OCI-LY1 (cell line): ENCODE measurements around the gene PADI6.
"Not testable (repeated sequence)": the region's sequence is repeated elsewhere in the genome, so short reads cannot be mapped to it uniquely, and the experiment has no call there.

ENCODE experiments used
- H2AFZ ChIP-seq: fragments of 200-600 bp; sonication (generic), shearing (Covaris generic); 2 replicates; pipeline ENCODE4 v1.6.0; 2014; ENCODE audit warnings: antibody characterized with exemption, mild to moderate bottlenecking, low read length
- H3F3A ChIP-seq: fragments of 200-600 bp; sonication (generic), shearing (Covaris generic); 2 replicates; pipeline ENCODE4 v1.6.0; 2014; ENCODE audit warnings: mild to moderate bottlenecking, antibody characterized with exemption, low read length, moderate library complexity; ENCODE audit not compliant: insufficient read depth
- H3K27ac ChIP-seq: fragments of 200-600 bp; sonication (generic); 2 replicates; pipeline ENCODE4 v1.5.1; 2014; ENCODE audit warnings: low read length, mixed run types, mild to moderate bottlenecking, low read depth; ENCODE audit not compliant: poor library complexity, severe bottlenecking
- H3K27me3 ChIP-seq: fragments of 200-600 bp; sonication (generic); 2 replicates; pipeline ENCODE4 v1.6.0; 2014; ENCODE audit warnings: antibody characterized with exemption, mild to moderate bottlenecking, low read length, moderate library complexity; ENCODE audit not compliant: insufficient read depth
- H3K36me3 ChIP-seq: fragments of 200-600 bp; sonication (generic); 2 replicates; pipeline ENCODE4 v1.6.1; 2014; ENCODE audit warnings: mild to moderate bottlenecking, antibody characterized with exemption, low read length, moderate library complexity, mixed read lengths; ENCODE audit not compliant: insufficient read depth
- H3K4me1 ChIP-seq: fragments of 200-600 bp; sonication (generic); 2 replicates; pipeline ENCODE4 v1.5.1; 2014; ENCODE audit warnings: mild to moderate bottlenecking, low read length, moderate library complexity; ENCODE audit not compliant: insufficient read depth, severe bottlenecking
- H3K4me2 ChIP-seq: fragments of 200-600 bp; sonication (generic), shearing (Covaris generic); 2 replicates; pipeline ENCODE4 v1.6.1; 2014; ENCODE audit warnings: low read length
- H3K4me3 ChIP-seq: fragments of 200-600 bp; sonication (generic); 2 replicates; pipeline ENCODE4 v1.5.1; 2014; ENCODE audit warnings: low read length, low read depth, mild to moderate bottlenecking, mixed read lengths; ENCODE audit not compliant: poor library complexity, severe bottlenecking
- H3K79me2 ChIP-seq: fragments of 200-600 bp; shearing (Covaris generic); 2 replicates; pipeline ENCODE4 v1.6.1; 2016; ENCODE audit warnings: mixed run types, low read length, mixed read lengths; ENCODE audit not compliant: insufficient read depth
- H3K9ac ChIP-seq: fragments of 200-600 bp; sonication (generic), shearing (Covaris generic); 2 replicates; pipeline ENCODE4 v1.6.1; 2014; ENCODE audit warnings: mild to moderate bottlenecking, low read length, mixed read lengths
- H3K9me2 ChIP-seq: fragments of 200-600 bp; sonication (generic), shearing (Covaris generic); 2 replicates; pipeline ENCODE4 v1.6.1; 2014; ENCODE audit warnings: low read depth, mild to moderate bottlenecking, low read length, mixed read lengths
- H3K9me3 ChIP-seq: fragments of 200-600 bp; shearing (Covaris generic); 2 replicates; pipeline ENCODE4 v1.6.1; 2014; ENCODE audit warnings: low read length, mixed read lengths
- H4K20me1 ChIP-seq: fragments of 200-600 bp; sonication (generic), shearing (Covaris generic); 2 replicates; pipeline ENCODE4 v1.6.0; 2016; ENCODE audit warnings: mild to moderate bottlenecking, low read length; ENCODE audit not compliant: insufficient read depth
- CTCF ChIP-seq: fragments of 200-600 bp; sonication (generic), shearing (Covaris generic); IDR thresholded peaks from 2 replicates; pipeline ENCODE4 v1.5.1; 2017; ENCODE audit warnings: mild to moderate bottlenecking, antibody characterized with exemption, low read length, moderate library complexity, mixed read lengths
- EZH2 ChIP-seq: fragments of 200-600 bp; sonication (generic), shearing (Covaris generic); IDR thresholded peaks from 2 replicates; pipeline ENCODE4 v1.8.0; 2017; ENCODE audit warnings: borderline replicate concordance, mixed run types, mild to moderate bottlenecking, antibody characterized with exemption, low read length, moderate library complexity, mixed read lengths

The PADI6 gene

GRCh38 chr1:17407786-17408514 lies 36.0 kb downstream of the PADI6 start:
- peaks cover 69% of the 10 kb centered on the region for H3K36me3 ChIP-seq
- H3K4me3 ChIP-seq, H3K4me1 ChIP-seq, H3K9me3 ChIP-seq, H3K9ac ChIP-seq, H3K4me2 ChIP-seq, H3K27me3 ChIP-seq, H3K27ac ChIP-seq, H4K20me1 ChIP-seq, H2AFZ ChIP-seq, H3K9me2 ChIP-seq, H3F3A ChIP-seq, H3K79me2 ChIP-seq: not testable (repeated sequence)

GRCh38 chr1:17409391-17409811 lies 37.4 kb downstream of the PADI6 start:
- TF ChIP-seq CTCF (no peak), EZH2 (no peak)
- Histone ChIP-seq H3K4me1 (no peaks in the 10 kb centered on the region), H3K27me3 (no peaks in the 10 kb centered on the region), H4K20me1 (no peaks in the 10 kb centered on the region), H3K9me2 (no peaks in the 10 kb centered on the region), H3K27ac (no peak overlapping the region), H3K9me3 (no peaks in the 10 kb centered on the region), H3K4me2 (no peak overlapping the region), H3K4me3 (no peak overlapping the region), H3K9ac (no peak overlapping the region), H3K79me2 (no peaks in the 10 kb centered on the region), H3F3A (no peaks in the 10 kb centered on the region), H3K36me3 (peaks cover 84% of the 10 kb centered on the region), H2AFZ (no peak overlapping the region)

- no peaks in the 10 kb centered on the region for H4K20me1 ChIP-seq
- no peaks in the 10 kb centered on the region for H3K9me2 ChIP-seq
- H3K9me3 ChIP-seq, result no peaks in the 10 kb centered on the region
- H3K9ac ChIP-seq, result no peak overlapping the region
- no peaks in the 10 kb centered on the region for H3K79me2 ChIP-seq
- H3K4me1 ChIP-seq, result no peaks in the 10 kb centered on the region
- no peak overlapping the region for H3K4me3 ChIP-seq
- no peaks in the 10 kb centered on the region for H3F3A ChIP-seq
- H2AFZ ChIP-seq, result no peak overlapping the region
- H3K4me2 ChIP-seq, result no peak overlapping the region
- H3K36me3 ChIP-seq, result peaks cover 99% of the 10 kb centered on the region
- TF ChIP-seq EZH2, result no peak
- no peak for TF ChIP-seq CTCF
- no peak overlapping the region for H3K27ac ChIP-seq
- H3K27me3 ChIP-seq, result no peaks in the 10 kb centered on the region
Observed at GRCh38 chr1:17412093-17412870, 40.3 kb downstream of the PADI6 start.
